HG03469 (cell line): ENCODE data around the gene FBXO46.
A peak's percentile ranks its signal among the peaks of the same experiment; 100 is the strongest.
"Not testable (repeated sequence)": the region's sequence is repeated elsewhere in the genome, so short reads cannot be mapped to it uniquely, and the experiment has no call there.

Source experiments
- ATAC-seq: cut with Tn5 transposase; IDR thresholded peaks from one replicate; pipeline ENCODE4 v1.9.1; 2021; ENCODE audit warnings: mild to moderate bottlenecking, moderate library complexity, moderate number of reproducible peaks; ENCODE audit not compliant: unreplicated experiment

FBXO46 gene

GRCh38 chr19:45729800-45730290 lies 851 bp downstream of the FBXO46 start:
- no peak for ATAC-seq

- ATAC-seq, result not testable (repeated sequence)
Measured at GRCh38 chr19:45728683-45729082, 2.0 kb downstream of the FBXO46 start.

GRCh38 chr19:45720065-45720464 lies 10.6 kb downstream of the FBXO46 start:
- not testable (repeated sequence) for ATAC-seq

- ATAC-seq, result no peak
Measured at GRCh38 chr19:45717983-45718650, 12.6 kb downstream of the FBXO46 start.

GRCh38 chr19:45717131-45717982 lies 13.3 kb downstream of the FBXO46 start:
- peak; percentile 78 for ATAC-seq

GRCh38 chr19:45716359-45717130 lies 14.2 kb downstream of the FBXO46 start:
- ATAC-seq, result no peak

- ATAC-seq, result no peak
Measured at GRCh38 chr19:45715139-45715538, 15.6 kb downstream of the FBXO46 start.

GRCh38 chr19:45713141-45713540 lies 17.6 kb downstream of the FBXO46 start:
- no peak for ATAC-seq

GRCh38 chr19:45712699-45713067 lies 18.0 kb downstream of the FBXO46 start:
- no peak for ATAC-seq

- no peak for ATAC-seq
Measured at GRCh38 chr19:45711851-45712698, 18.6 kb downstream of the FBXO46 start.

GRCh38 chr19:45710356-45711130 lies 20.2 kb downstream of the FBXO46 start:
- ATAC-seq, result no peak

- no peak for ATAC-seq
Measured at GRCh38 chr19:45705710-45706415, 24.8 kb downstream of the FBXO46 start.

GRCh38 chr19:45705115-45705514 lies 25.6 kb downstream of the FBXO46 start:
- ATAC-seq, result no peak

- ATAC-seq, result no peak
Measured at GRCh38 chr19:45701676-45702075, 29.0 kb downstream of the FBXO46 start.

- no peak for ATAC-seq
Measured at GRCh38 chr19:45693106-45693788, 37.4 kb downstream of the FBXO46 start.

- peak; percentile 75 for ATAC-seq
Measured at GRCh38 chr19:45692187-45693105, 38.2 kb downstream of the FBXO46 start, which contains the start of gene QPCTL. Gene QPCTL, plus strand, starts transcription at chr19:45692666. Its CDS starts 38 bp downstream, at chr19:45692704.

- ATAC-seq, result peak; percentile 33
Measured at GRCh38 chr19:45691516-45692186, 39.0 kb downstream of the FBXO46 start, which contains the start of gene SNRPD2. Gene SNRPD2, minus strand, starts transcription at chr19:45691953. Its CDS starts 65 bp downstream, at chr19:45691888.
